ENCODE results near the gene EVX1.

Gene EVX1

GRCh38 chr7:27242555-27243339, at the start of gene EVX1:
TSS of gene EVX1 (plus strand) at chr7:27242802. CDS start at chr7:27243031, 229 bp downstream.
- DNase-seq (ENCODE audit: low spot score), result no peak

GRCh38 chr7:27193335-27194001, 49.1 kb upstream of the EVX1 start:
- DNase-seq (ENCODE audit: low spot score), result no peak

DNA sequence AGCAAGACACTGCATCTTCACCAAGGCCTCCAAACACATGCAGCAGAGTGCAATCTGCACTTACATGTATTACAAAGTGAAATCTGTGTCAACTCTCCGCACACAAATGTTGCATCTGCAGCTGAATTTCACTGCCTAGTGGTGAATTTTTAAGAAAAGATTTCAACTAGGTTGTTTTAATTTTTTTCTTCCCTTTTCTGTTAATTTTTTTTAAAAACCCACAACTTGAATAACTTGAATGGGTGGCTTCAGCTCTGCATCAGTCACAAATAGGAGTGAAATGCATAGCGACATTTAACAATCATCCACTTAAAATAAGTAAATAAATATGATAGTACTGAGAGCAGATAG, 48.6 kb upstream of the EVX1 start:
- DNase-seq (ENCODE audit: low spot score), result no peak

DNA sequence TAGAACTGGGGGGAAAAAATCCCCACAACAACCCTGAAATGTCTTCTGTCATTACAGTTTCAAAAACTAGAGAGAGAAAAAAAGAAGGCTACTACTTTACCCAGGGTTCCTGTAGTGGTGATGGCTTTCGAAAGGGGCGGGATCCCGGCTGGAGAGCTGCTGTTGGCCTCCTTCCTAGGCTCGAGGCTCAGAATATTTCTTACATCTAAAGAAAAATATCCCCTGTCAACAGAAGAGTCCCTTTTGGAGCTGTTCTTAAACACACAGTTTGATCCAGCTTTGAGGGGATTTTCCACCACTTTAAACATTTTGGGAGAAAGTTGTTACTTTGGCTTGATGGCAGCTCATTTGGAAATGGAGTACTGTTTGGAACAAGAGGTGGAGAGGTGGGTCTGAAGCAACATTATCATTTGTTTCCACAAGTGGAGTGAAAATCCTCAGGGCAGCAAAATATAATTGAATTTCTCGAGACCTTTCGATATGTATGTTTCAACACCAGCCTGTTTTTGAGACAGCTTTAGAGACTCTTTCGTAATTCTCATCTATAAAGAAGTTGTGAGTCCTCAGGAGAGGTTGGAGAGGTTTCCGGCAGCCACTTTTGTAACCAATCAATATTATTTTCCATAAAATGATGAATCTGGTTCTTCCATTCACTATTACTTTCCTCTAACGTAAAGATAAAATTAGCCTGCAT, 47.8 kb upstream of the EVX1 start:
- DNase-seq (ENCODE audit: low spot score), result no peak

GRCh38 chr7:27196287-27196767, 46.3 kb upstream of the EVX1 start:
- peak; percentile 59 for DNase-seq (ENCODE audit: low spot score)

DNA sequence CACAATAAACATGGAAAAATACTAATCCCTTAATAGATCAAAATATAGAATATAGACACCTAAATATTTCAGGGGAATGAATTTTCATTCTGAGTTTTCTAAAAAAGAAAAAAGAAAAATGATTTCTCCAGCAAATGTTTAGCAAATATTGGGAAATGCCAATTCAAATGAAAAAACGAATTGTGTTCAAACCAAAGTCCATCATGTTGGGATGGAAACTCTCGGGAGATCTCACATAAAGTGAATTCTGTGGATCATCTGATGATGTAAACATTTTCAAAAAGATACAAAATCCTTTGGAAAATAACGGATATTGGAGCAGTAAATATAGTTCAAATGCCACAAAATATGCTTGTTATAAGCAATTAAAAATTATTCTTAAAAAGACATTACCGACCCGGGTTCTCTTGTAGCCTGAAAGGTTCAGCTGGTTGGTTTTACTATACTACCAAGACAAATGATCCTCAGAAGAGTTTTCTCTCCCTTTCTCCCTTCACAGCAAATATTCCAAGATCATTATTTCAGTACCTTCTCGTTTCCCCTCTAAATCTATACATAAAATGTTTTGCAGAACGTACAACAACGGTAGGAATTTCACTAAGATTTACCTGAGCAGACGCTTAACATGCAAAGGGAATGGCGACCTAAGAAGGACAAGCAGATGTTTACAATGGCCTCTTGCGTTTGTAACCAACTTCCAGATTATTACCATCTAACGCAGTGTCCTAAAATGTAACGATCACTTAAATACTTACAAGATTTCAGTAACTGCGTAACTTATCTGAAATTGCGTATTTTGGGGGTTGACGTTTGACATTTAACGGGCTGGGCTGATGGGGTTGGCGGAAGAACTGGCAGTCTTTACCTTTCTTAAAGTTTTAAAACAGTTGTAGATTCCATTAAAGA, 45.2 kb upstream of the EVX1 start:
- no peak for DNase-seq (ENCODE audit: low spot score)

DNA sequence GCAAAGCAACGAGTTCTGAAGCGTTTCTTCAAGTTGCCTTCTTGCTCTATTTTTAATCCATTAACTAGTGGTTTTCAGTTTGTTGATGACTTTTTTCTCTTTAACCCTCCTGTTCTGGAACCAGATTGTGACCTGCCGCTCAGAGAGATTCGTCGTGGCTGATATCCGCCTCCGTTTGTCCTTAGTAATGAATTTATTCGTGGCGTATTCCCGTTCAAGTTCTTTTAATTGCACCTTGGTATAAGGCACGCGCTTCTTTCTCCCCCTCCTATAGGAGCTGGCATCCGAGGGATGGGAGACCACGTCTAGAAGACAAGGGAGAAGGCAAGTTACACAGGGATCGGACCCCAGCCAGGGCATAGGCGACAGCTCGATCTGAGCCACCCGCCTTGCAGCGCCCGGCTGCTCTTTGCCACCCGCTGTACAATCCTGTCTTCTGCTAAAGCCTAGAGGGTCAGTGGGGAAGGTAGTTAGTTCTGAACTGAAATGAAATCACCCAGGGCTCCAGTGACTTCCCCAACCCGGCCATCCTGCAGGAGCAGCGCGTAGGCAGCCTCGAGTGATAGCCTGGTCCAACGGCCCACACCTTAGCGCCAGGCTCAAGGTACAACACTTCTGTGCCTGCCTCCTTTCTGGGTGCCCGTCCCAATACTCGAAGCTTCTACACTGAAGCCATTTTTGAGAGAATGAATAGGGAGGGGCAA, 44.3 kb upstream of the EVX1 start:
- no peak for DNase-seq (ENCODE audit: low spot score)

GRCh38 chr7:27198871-27199801, 43.5 kb upstream of the EVX1 start:
- DNase-seq (ENCODE audit: low spot score), result peak; percentile 63

GRCh38 chr7:27199849-27200760, 42.5 kb upstream of the EVX1 start, which contains the start of gene HOXA13:
TSS of gene HOXA13 (minus strand) at chr7:27200091. CDS start at chr7:27200077, 14 bp downstream.
- peak; percentile 88 for DNase-seq (ENCODE audit: low spot score)

DNA sequence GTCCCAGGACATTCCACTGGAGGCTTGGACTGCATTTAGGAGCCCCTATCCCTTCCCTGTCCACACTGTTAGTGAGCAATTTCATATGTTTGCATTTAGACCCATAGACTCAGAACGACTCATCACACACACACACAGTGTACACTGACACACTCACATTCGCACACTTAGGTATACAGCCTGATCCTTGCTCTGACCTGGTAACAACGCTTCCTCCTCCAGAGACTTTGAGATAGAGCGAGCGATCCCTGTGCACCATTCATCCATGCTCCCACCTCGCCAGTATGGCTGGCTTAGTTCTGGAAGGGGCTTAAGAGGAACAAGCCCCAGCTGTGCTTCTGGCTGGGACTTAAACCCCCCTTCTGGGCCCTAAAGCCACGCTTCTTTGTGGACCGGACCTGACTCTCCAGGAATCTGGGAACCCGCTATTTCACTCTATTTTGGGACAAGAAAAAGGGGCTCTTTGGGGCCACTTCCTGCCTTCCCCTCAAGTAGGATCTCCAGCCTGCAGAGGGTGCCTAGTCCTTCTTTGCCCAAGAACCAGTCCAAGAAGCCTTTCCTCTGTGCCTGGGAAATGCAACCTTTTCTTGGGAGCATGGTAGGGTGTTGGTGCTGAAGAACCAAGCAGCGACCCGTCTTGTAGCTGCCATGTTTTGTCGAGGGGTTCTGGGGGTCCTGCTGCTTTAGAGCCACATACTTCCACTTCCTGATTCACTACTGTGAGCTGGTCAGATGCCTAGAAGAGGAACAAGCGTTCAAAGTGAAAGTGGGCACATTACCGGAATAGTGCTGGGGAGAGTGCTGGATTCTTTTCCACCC, 41.6 kb upstream of the EVX1 start:
- no peak for DNase-seq (ENCODE audit: low spot score)

DNA sequence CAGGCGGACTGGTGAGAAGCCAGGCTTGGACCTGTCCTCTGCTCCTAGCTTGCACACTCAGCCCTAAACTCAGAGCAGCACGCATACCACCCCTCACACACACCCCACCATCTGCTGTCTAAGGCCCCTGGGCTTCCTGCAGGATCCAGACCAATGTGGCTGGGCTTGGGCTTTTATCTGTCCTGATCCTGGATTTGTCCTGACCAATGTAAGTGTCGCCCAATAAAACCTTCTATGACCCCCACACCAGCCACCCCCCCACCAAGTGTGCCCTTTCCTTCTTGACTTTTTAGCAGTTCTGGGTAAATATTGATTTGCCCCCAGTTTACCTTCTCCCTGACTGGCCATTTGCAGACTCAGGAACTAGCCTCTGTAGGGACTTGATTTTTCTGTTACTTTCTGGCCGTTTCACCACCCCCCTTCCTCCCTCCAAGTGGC, 41.0 kb upstream of the EVX1 start:
- DNase-seq (ENCODE audit: low spot score), result no peak

DNA sequence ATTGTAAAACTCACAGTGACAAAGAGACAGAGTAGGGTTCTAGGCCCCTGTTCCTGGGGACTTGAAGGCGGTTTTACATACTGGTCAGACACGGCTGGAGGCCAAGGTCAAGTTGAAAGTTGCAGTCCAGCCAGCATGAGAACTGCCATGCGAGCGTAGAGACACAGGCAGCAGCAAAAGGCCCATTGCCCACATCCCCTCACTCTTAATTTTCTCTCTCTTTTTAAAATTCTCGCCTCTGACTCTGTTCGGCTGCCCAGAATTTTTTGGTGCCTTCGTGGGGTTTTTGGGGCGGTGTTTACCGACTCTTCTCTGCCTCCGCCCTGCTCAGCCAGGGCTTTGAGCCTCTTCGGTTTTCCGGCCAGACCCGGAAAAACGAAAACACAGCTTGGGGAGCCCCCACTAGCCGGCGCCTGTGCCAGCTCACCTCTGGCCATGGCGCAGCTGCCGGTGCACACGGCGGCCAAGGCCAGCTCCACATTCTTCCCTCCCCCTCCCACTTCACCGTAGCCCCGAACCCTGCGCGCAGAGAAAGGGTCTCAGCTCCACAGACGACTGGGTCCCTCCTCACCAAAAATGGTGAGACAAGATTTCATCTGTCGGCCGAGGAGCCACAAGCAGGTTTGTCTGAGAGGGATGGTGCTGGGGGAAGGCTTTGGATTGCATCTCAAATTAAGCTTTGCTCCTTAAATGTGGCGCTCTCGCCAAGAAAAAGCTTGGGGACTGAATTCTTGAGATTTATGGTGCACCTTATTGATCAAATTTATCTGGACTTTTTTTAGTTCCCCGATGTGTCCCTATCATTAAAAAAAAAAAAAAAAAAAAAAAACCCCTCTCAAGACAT, 40.4 kb upstream of the EVX1 start:
- no peak for DNase-seq (ENCODE audit: low spot score)

GRCh38 chr7:27202862-27203134, 39.8 kb upstream of the EVX1 start:
- no peak for DNase-seq (ENCODE audit: low spot score)

DNA sequence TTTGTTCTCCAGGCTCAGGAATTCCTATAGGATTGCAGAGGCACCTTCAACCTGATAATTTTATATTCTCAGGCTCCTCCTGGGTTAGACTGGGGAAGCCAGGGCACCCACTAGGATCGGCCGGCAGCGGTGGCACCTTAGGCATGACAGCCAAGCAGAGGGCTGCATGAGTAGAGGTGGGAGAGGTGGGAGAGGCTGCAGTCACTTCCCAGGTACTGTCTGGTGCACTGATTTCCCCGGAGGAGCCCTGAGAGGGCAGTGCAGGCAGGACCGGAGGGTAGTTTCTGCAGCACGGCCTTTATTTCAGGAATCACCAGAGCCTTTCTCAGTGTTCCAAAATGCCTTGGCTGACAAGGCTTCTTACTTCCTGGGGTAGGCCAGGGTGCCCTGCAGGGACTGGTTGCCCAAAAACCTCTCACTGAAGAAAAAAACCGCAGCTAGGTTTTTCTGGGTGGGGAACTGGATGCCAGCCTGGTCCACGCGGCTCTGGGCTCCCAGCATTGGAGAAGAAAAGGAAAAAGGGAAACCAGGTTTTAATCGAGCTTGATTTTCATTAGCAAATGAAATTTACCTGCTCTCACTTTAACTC, 39.1 kb upstream of the EVX1 start:
- DNase-seq (ENCODE audit: low spot score), result no peak

GRCh38 chr7:27203964-27204594, 38.5 kb upstream of the EVX1 start:
- no peak for DNase-seq (ENCODE audit: low spot score)

GRCh38 chr7:27204851-27205322, 37.7 kb upstream of the EVX1 start:
- DNase-seq (ENCODE audit: low spot score), result no peak
